ENCODE data around the gene UNC45A.

Gene UNC45A

DNA sequence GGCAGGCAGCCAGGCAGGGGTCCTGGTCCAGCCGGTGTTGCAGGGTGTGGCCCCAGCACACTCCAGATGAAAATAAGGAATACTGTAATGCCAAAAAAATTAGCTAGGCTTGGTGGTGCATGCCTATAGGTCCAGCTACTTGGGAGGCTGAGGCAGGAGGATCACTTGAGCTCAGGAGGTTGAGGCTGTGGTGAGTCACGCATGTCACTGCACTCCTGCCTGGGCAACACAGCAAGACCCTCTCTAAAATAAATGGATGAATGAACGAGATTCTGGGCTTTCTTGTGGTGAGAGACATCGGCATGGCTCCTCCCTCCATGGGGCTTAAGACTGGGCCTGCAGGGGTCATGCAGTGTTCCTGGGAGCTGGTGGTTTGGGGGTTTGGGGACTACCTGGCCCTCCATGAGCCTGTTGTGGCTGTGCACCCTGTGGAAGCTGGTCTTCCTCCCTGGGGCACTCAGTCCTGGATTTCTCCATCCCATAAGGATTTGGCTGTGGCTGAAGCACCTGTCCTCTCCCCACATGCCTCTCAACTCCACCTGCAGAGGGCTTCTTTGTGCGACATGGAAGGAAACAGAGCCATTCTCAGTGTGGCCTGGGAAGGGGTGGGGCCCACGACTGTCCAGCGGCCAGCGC lies 12.0 kb downstream of the UNC45A start:
- DNase-seq = no peak

GRCh38 chr15:90947577-90948357 lies 12.7 kb downstream of the UNC45A start:
- no peak for DNase-seq

GRCh38 chr15:90948506-90948905 lies 13.4 kb downstream of the UNC45A start:
- no peak for DNase-seq

DNA sequence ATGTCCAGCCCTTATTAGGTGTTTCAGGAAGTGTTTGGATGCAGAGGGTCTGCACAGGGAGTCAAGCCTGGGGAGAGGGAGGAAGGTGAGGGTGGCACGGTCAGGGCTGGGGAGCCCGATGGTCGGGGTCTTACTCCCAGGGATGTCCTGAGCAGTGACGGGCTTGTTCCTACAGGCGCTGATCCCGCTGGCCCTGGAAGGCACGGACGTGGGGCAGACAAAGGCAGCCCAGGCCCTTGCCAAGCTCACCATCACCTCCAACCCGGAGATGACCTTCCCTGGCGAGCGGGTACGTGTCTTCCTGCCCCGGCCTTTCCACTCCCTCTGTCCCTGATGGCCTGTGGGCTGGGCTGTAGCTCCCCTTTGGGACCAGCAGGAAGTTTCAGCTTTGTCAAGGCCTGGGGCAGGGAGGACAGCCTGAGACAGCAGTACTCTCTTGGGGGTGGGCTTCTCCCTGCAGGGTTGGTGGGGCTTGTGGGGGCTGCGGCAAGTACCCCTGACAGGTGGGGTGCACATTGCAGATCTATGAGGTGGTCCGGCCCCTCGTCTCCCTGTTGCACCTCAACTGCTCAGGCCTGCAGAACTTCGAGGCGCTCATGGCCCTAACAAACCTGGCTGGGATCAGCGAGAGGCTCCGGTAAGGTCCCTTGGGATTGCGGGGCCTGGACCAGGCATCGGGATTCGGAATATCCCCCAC lies 15.0 kb downstream of the UNC45A start:
- no peak for DNase-seq

DNA sequence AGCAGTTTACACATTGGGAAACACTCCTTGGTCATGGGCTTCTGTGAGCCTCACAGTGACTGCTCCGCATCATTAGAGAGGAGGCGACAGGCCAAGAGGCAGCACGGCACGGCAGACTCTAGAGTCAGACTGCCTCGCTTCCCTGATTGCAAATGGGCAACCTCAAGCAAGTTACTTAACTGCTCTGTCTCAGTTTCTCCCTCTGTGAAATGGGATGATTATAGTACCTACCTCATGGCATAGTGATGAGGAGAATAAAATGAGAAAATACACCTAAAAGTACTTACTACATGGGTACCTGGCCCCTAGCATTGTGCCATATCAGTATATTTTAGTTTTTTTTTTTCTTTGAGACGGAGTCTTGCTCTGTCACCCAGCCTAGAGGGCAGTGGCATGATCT lies 15.6 kb downstream of the UNC45A start:
- DNase-seq = no peak

DNA sequence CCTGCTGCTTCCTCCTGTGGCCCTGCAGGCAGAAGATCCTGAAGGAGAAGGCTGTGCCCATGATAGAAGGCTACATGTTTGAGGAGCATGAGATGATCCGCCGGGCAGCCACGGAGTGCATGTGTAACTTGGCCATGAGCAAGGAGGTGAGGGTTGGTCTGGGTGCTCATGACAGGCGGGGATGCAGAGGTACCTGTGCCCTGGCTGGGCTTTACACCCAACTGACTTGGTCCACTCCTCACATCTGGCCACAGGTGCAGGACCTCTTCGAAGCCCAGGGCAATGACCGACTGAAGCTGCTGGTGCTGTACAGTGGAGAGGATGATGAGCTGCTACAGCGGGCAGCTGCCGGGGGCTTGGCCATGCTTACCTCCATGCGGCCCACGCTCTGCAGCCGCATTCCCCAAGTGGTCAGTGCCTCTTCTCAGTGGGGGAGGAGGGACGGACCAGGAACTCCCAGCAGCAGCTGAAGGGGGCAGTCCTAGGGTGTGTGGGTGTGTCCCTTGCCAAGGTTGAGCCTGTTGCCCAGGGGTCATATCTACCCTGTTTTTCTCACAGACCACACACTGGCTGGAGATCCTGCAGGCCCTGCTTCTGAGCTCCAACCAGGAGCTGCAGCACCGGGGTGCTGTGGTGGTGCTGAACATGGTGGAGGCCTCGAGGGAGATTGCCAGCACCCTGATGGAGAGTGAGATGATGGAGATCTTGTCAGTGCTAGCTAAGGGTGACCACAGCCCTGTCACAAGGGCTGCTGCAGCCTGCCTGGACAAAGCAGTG lies 18.0 kb downstream of the UNC45A start:
- DNase-seq = no peak

GRCh38 chr15:90953947-90954711 lies 19.0 kb downstream of the UNC45A start:
- DNase-seq = no peak

DNA sequence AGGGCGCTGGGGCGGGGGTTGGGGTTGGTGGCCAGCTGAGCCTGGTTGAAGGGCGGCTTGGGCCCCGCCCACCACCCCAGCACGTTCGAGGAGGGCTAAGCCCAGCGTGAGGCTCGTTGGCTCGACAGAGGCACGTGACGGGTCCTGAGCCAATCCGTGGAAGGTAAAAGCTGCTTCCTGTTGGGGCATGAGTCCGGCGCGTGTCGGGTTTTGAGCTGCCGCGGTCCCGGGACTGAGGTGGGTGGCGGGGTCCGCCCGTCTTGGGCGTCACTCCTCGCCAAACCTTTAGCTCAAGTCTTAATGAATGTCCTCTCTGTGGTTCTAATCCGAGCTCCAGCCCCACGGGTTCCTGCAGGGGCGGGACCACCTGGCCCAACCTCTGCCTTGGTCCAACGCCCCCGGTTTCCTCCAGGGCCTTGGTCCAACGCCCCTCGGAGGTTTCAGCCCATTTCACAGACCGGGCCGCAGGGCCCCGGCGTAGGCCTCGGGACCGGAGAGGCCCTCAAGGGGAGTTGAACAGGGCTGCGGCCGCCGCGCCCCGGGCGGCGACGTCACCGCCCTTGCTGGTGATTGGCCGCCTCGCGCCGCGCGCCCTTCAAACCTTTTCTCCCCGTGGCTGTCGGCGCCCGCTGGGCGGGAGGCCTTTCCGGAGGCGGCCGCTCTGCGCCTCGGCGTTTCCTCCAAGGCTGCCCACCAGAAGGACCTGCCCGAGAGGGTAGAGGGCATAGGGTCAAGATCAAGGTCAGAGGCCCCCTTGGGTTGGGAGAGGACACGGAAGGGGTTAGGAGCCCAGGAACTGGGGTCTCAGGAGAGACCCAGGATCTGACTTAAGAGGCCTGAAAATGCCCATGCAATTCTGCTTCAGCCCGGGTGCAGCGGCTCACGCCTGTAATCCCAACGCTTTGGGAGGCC lies 19.9 kb downstream of the UNC45A start, which contains the start of gene RCCD1:
Gene RCCD1 (plus strand): TSS at position 173 of the 912 bp plus-strand sequence. CDS start 1,851 bp downstream, outside the sequence.
- peak; percentile 81 for DNase-seq

- peak; percentile 24 for DNase-seq
Observed at GRCh38 chr15:90955624-90956273, 20.7 kb downstream of the UNC45A start.

GRCh38 chr15:90956274-90957030 lies 21.4 kb downstream of the UNC45A start:
- peak; percentile 29 for DNase-seq

GRCh38 chr15:90957031-90957790 lies 22.1 kb downstream of the UNC45A start:
- DNase-seq = no peak

DNA sequence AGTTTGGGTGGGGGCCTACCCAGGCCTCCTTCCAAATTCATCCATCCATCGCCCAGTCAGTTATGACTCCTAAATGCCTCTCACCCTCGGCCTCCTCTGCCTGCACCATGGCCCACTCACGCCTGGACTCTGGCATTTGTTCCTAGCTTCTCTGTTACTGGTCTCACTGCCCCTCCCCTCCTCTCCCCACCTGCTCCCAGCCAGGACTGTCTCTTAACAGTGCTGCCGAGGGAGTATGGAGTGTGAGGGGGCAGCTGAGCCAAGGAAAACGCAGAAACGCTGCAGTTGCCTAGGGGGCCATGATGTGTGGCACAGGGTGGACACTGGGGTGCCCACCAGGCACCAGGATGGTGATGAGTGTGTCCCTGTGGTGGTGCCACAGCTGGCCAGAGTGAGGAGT lies 22.7 kb downstream of the UNC45A start:
- no peak for DNase-seq

DNA sequence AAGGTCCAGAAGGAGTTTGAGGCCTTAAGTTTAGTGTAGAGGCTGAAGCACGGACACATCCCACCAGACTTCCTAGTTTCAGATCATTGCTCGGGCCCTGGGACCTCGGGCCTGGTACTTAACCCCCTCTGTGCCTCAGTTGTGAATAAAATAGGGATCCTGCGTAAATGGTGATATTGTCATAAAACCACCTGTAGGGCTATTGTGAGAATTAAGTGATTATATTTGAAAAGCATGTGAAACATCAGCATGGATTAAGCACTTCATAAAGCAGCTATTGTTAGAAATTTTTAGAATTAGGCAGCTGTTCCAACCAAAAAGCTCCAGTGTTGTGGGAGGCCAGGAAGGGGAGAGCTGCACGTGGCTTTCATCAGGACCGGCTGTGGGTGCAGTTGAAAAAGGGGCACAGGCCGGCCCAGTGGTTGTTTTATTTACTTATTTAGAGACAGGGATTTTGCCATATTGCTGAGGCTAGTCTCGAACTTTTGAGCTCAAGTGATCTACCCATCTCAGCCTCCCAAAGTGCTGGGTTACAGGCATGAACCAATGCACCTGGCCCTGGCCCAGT lies 24.0 kb downstream of the UNC45A start:
- DNase-seq = no peak

GRCh38 chr15:90959894-90960293 lies 24.8 kb downstream of the UNC45A start:
- peak; percentile 87 for DNase-seq

DNA sequence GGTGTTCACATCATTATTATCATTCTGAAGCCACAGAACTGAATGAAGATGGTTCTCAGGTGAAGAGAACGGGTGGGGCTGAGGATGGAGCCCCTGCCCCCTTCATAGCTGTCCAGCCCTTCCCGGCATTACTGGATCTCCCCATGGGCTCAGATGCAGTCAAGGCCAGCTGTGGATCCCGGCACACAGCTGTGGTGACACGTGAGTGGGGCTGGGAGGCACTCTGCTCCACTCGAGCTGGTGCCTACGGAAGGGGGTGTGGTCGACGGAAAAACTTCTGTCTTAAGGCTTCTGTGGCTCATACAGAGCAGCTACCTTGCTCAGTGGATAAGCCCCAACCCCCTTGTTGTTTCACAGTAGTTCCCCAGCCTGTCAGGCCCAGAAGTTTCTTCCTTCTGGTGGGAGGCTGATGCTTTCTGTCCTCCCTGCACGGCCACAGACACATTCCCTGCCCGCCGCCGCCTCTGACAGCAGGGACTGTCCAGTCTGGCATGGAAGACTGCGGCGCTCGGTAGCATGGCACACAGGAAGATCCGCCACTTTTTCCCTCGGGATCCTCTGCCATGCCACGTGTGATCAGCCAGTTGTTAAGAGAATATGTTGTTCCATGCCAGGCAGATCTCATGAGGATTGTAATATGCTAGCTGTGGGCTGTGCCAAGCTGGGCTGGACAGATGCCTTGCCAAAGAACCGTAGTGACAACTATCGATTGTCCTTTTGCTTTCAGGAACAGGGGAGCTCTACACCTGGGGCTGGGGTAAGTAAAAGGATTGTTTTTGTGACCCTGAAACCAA lies 25.4 kb downstream of the UNC45A start:
- peak; percentile 1 for DNase-seq

DNA sequence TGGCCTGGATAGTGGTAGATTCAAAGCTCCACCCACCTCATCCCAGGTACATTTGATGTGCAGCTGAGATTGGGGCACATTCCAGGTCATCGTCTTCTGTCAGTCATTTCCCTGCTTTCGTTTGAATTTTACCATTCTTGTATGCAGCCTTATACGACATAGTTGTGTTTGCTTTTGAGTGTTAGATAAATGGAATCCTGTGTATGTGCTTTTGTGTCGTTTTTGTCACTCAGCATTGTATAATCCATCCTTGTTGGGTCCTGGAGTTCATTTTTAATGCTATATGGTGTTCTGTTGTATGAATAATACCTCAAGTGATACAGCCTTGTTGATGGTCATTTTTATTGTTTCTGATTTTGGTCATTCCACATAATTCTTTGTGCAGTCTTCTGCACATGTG lies 26.9 kb downstream of the UNC45A start:
- no peak for DNase-seq

DNA sequence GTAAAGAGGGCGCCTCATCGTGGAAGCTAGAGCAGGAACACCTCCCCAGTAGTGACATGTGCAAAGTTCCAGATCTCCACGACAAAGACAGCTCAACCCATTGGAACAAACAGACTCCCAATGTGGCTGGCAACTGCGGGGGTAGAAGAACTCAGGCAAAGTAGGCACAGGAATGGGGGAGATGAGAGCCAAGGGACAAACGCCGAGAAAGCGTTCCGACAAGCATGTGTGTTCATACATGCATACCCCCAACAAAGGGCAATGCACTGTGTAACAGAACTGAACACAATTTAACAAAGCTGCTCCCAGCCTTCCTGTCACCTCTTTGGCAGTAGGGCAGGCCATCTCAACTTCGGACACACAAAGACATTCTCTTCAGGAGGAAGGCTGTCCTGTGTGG lies 31.2 kb downstream of the UNC45A start:
- DNase-seq = no peak

- DNase-seq = no peak
Observed at GRCh38 chr15:90967206-90967605, 32.1 kb downstream of the UNC45A start.
